Frontal cortex (tissue), 1 donor: Measurements from ENCODE around the gene NEK7. TPM values are rescaled to one million over a fixed set of nuclear protein-coding genes. Genes with fewer than 3 reads are reported as not detected.

Experiments used
- total RNA-seq: library from RNA; depleted of rRNA; stranded (reverse); fragments of >200 nt; gene quantifications from one replicate; pipeline ENCODE4 v1.2.3, GENCODE V29; 2014

The NEK7 gene
- total RNA-seq, 1 donor from 2014 or later: 15.1 TPM

Other genes starting within 250 kb of the NEK7 start
- gene LHX9, start 239.6 kb upstream of the NEK7 start, total RNA-seq: 0.41 TPM